GM10248 (cell line): ENCODE measurements around the gene ACVR1C.

Experiments used
- CTCF ChIA-PET: fragments of 300-600 bp; sonication (Branson Sonifier 250); formaldehyde crosslinking; extraction: SDS; loops from one replicate; lab custom pipeline; 2021; ENCODE audit warnings: antibody characterized with exemption; lab: Yijun Ruan, JAX
- POLR2A ChIA-PET: fragments of 350-650 bp; sonication (Branson Sonifier 250); formaldehyde crosslinking; extraction: SDS; loops from one replicate; lab custom pipeline; 2020; ENCODE audit warnings: antibody characterized with exemption; lab: Yijun Ruan, JAX
- DNase-seq: peaks from one replicate; pipeline ENCODE4 v3.0.0; 2012; ENCODE audit errors: extremely low spot score
- CTCF ChIP-seq: IDR thresholded peaks from 2 replicates; pipeline ENCODE4 v1.5.1; 2012; ENCODE audit warnings: mild to moderate bottlenecking, low read depth; ENCODE audit errors: extremely low read depth, missing control alignments, control extremely low read depth

The ACVR1C gene

GRCh38 chr2:157611726-157612125, 16.9 kb downstream of the ACVR1C start:
- ChIA-PET POLR2A (no interaction called here), CTCF (interaction anchor here (0.8 kb wide), 1 partner anchor 140 kb away, joined by 3 read pairs; no protein-coding TSS in a partner anchor)
- TF ChIP-seq CTCF: no peak
- DNase-seq: no peak

- DNase-seq: no peak
- no peak for TF ChIP-seq CTCF
- CTCF ChIA-PET: no interaction called here
- POLR2A ChIA-PET: no interaction called here
These were observed 17.6 kb downstream of the ACVR1C start for GRCh38 chr2:157611110-157611509.

- POLR2A ChIA-PET: no interaction called here
- TF ChIP-seq CTCF: no peak
- no peak for DNase-seq
- CTCF ChIA-PET: no interaction called here
These were observed 22.1 kb downstream of the ACVR1C start for GRCh38 chr2:157606534-157606933.

- POLR2A ChIA-PET: no interaction called here
- TF ChIP-seq CTCF: no peak
- no peak for DNase-seq
- CTCF ChIA-PET: interaction anchor here (0.8 to 2.5 kb wide), 3 partner anchors 8 to 300 kb away, joined by 3 to 8 read pairs (median 6); no protein-coding TSS in a partner anchor
These were observed 25.5 kb downstream of the ACVR1C start for GRCh38 chr2:157603198-157603597.

- DNase-seq: no peak
- TF ChIP-seq CTCF: no peak
- CTCF ChIA-PET: interaction anchor here (1.0 to 2.5 kb wide), 2 partner anchors 46 to 275 kb away, joined by 3 to 8 read pairs; no protein-coding TSS in a partner anchor
- POLR2A ChIA-PET: no interaction called here
These were observed 26.9 kb downstream of the ACVR1C start for GRCh38 chr2:157601807-157602206.

GRCh38 chr2:157596992-157597681, 31.5 kb downstream of the ACVR1C start:
- ChIA-PET POLR2A (no interaction called here), CTCF (interaction anchor here (0.9 to 3.1 kb wide), 7 partner anchors 9 to 295 kb away, joined by 3 to 22 read pairs (median 4); partner anchors contain the start of gene ERMN)
- peak; percentile 57 for TF ChIP-seq CTCF
- peak; percentile 50 for DNase-seq
